Measurements from ENCODE around the gene AFAP1.

Gene AFAP1

DNA sequence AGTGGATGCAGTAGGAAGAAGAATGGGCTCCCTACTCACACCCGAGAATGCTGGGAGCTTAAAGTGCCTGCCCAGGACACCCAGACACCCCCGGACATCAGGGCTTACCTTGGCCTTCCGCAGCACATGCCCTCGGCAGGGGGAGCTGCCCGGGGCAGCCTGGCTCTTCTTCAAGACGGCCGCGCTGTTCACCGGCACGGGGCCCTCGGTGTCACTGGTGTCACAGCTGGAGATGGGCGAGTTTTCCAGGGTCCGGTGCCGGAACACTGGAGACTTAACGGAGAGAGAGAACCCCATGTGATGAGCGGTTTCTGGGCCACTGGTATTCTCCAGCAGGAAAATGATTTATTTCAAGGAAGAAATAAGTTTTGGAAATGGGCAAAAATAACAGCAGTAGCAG lies 170.9 kb downstream of the AFAP1 start:
- Histone ChIP-seq H4K12ac (ENCODE audit: low read depth, low read length) (no peak overlapping the region), H2BK12ac (ENCODE audit: low read length) (no peak overlapping the region), H3K23ac (ENCODE audit: low read length) (no peak overlapping the region), H2AK5ac (ENCODE audit: low read length) (no peak overlapping the region), H3K9ac (ENCODE audit: low read length) (no peak overlapping the region), H3K27ac (ENCODE audit: low read depth, low read length) (no peak overlapping the region), H3K4me2 (ENCODE audit: low read length) (no peak overlapping the region), H3K4me3 (ENCODE audit: low read depth, low read length) (no peak overlapping the region), H4K91ac (ENCODE audit: low read depth, low read length) (no peak overlapping the region), H2BK120ac (ENCODE audit: insufficient read depth, low read length, poor library complexity) (no peak overlapping the region), H2BK5ac (ENCODE audit: low read depth, low read length, poor library complexity) (no peak overlapping the region), H4K8ac (ENCODE audit: low read depth, low read length) (no peak overlapping the region), H3K79me1 (ENCODE audit: low read length) (no peaks in the 10 kb centered on the region), H3K36me3 (ENCODE audit: control insufficient read depth in 1 of 2, insufficient read depth in 2 of 2, low read length in 2 of 2) (peaks cover 72 to 82% of the 10 kb centered on the region in 2 experiments), H3K4ac (ENCODE audit: low read depth, low read length) (no peak overlapping the region), H2AFZ (ENCODE audit: insufficient read depth, low read length, poor library complexity) (no peak overlapping the region), H3K27me3 (ENCODE audit: insufficient read depth, low read length) (no peaks in the 10 kb centered on the region), H3K4me1 (ENCODE audit: control insufficient read depth in 1 of 2, insufficient read depth in 2 of 2, low read length in 2 of 2) (peaks cover 2 to 3% of the 10 kb centered on the region in 2 experiments), H3K14ac (ENCODE audit: low read length) (no peak overlapping the region), H3K79me2 (ENCODE audit: control insufficient read depth, insufficient read depth, low read length, poor library complexity) (no peaks in the 10 kb centered on the region), H3K9me3 (ENCODE audit: insufficient read depth, low read depth, low read length) (no peaks in the 10 kb centered on the region), H3K18ac (ENCODE audit: low read length) (no peak overlapping the region)
- WGBS (ENCODE audit: extremely low coverage, insufficient coverage, insufficient read length): no CpG with 5 or more reads among the region's 16 CpGs
- DNase-seq: no peak

DNA sequence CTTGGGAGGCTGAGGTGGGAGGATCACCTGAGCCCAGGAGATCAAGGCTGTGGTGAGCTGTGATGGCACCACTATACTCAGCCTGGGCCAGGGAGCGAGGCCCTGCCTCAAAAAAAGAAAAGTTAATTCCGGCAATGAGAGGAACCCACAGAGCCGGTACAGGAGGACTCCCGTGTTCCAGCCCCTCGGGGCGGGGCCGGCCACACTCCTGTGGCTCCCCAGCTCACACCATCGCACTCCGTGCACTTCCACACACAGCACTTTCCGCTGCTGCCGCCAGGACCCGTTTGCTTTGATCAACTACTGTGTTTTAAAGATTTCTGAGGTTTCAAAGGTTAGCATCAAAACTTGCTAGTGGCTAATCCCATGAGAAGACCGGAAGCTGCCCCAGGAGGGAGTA lies 171.7 kb downstream of the AFAP1 start:
- WGBS (ENCODE audit: extremely low coverage, insufficient coverage, insufficient read length): no CpG with 5 or more reads among the region's 13 CpGs

DNA sequence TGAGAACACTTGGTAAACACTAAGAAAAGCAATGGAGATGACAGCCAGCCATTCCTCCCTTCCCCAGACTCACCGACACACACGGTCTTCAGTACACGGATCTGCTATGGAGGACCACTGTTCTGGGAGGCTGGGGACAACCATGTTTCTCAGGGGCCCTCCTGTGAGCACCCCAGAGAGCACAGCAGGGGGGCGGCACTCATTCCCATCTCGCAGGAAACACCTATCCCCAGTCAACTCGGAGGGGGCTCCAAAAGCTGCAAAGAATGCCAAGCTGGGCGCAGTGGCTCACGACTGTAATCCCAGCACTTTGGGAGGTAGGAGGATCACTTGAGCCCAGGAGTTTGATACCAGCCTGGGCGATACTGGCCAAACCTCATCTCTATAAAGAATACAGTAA lies 172.1 kb downstream of the AFAP1 start:
- WGBS (ENCODE audit: extremely low coverage, insufficient coverage, insufficient read length): no CpG with 5 or more reads among the region's 9 CpGs
- Histone ChIP-seq H4K8ac (ENCODE audit: low read depth, low read length) (no peak overlapping the region), H4K12ac (ENCODE audit: low read depth, low read length) (no peak overlapping the region), H2BK12ac (ENCODE audit: low read length) (no peak overlapping the region), H3K36me3 (ENCODE audit: control insufficient read depth in 1 of 2, insufficient read depth in 2 of 2, low read length in 2 of 2) (peaks cover 66 to 77% of the 10 kb centered on the region in 2 experiments), H3K9ac (ENCODE audit: low read length) (no peak overlapping the region), H3K4ac (ENCODE audit: low read depth, low read length) (no peak overlapping the region), H3K4me3 (ENCODE audit: low read depth, low read length) (no peak overlapping the region), H3K4me1 (ENCODE audit: control insufficient read depth in 1 of 2, insufficient read depth in 2 of 2, low read length in 2 of 2) (peaks cover 9 to 10% of the 10 kb centered on the region in 2 experiments), H4K91ac (ENCODE audit: low read depth, low read length) (no peak overlapping the region), H3K79me1 (ENCODE audit: low read length) (no peaks in the 10 kb centered on the region), H2BK120ac (ENCODE audit: insufficient read depth, low read length, poor library complexity) (no peak overlapping the region), H3K4me2 (ENCODE audit: low read length) (no peak overlapping the region), H3K27ac (ENCODE audit: low read depth, low read length) (no peak overlapping the region), H3K23ac (ENCODE audit: low read length) (no peak overlapping the region), H2AFZ (ENCODE audit: insufficient read depth, low read length, poor library complexity) (no peak overlapping the region), H2AK5ac (ENCODE audit: low read length) (no peak overlapping the region), H3K27me3 (ENCODE audit: insufficient read depth, low read length) (no peaks in the 10 kb centered on the region), H3K14ac (ENCODE audit: low read length) (no peak overlapping the region), H2BK5ac (ENCODE audit: low read depth, low read length, poor library complexity) (no peak overlapping the region), H3K18ac (ENCODE audit: low read length) (no peak overlapping the region), H3K79me2 (ENCODE audit: control insufficient read depth, insufficient read depth, low read length, poor library complexity) (no peaks in the 10 kb centered on the region), H3K9me3 (ENCODE audit: insufficient read depth, low read depth, low read length) (no peaks in the 10 kb centered on the region)
- no peak for DNase-seq

More for the DNA sequence above, 171.7 kb downstream of the AFAP1 start:
- H2AFZ ChIP-seq (ENCODE audit: insufficient read depth, low read length, poor library complexity): no peak overlapping the region
- no peak overlapping the region for H2BK5ac ChIP-seq (ENCODE audit: low read depth, low read length, poor library complexity)
- no peak overlapping the region for H3K9ac ChIP-seq (ENCODE audit: low read length)
- peaks cover 70 to 81% of the 10 kb centered on the region in 2 experiments for H3K36me3 ChIP-seq (ENCODE audit: control insufficient read depth in 1 of 2, insufficient read depth in 2 of 2, low read length in 2 of 2)
- H3K27ac ChIP-seq (ENCODE audit: low read depth, low read length): no peak overlapping the region
- no peaks in the 10 kb centered on the region for H3K27me3 ChIP-seq (ENCODE audit: insufficient read depth, low read length)
- no peak overlapping the region for H4K91ac ChIP-seq (ENCODE audit: low read depth, low read length)
- no peak for DNase-seq
- no peak overlapping the region for H3K4ac ChIP-seq (ENCODE audit: low read depth, low read length)
- H4K8ac ChIP-seq (ENCODE audit: low read depth, low read length): no peak overlapping the region
- H2AK5ac ChIP-seq (ENCODE audit: low read length): no peak overlapping the region
- H3K23ac ChIP-seq (ENCODE audit: low read length): no peak overlapping the region
- H2BK12ac ChIP-seq (ENCODE audit: low read length): no peak overlapping the region
- H3K14ac ChIP-seq (ENCODE audit: low read length): no peak overlapping the region
- no peaks in the 10 kb centered on the region for H3K79me1 ChIP-seq (ENCODE audit: low read length)
- no peaks in the 10 kb centered on the region for H3K9me3 ChIP-seq (ENCODE audit: insufficient read depth, low read depth, low read length)
- H3K4me2 ChIP-seq (ENCODE audit: low read length): no peak overlapping the region
- H3K4me3 ChIP-seq (ENCODE audit: low read depth, low read length): no peak overlapping the region
- no peak overlapping the region for H2BK120ac ChIP-seq (ENCODE audit: insufficient read depth, low read length, poor library complexity)
- H3K79me2 ChIP-seq (ENCODE audit: control insufficient read depth, insufficient read depth, low read length, poor library complexity): no peaks in the 10 kb centered on the region
- H3K18ac ChIP-seq (ENCODE audit: low read length): no peak overlapping the region
- H4K12ac ChIP-seq (ENCODE audit: low read depth, low read length): no peak overlapping the region
- peaks cover 8 to 9% of the 10 kb centered on the region in 2 experiments for H3K4me1 ChIP-seq (ENCODE audit: control insufficient read depth in 1 of 2, insufficient read depth in 2 of 2, low read length in 2 of 2)

DNA sequence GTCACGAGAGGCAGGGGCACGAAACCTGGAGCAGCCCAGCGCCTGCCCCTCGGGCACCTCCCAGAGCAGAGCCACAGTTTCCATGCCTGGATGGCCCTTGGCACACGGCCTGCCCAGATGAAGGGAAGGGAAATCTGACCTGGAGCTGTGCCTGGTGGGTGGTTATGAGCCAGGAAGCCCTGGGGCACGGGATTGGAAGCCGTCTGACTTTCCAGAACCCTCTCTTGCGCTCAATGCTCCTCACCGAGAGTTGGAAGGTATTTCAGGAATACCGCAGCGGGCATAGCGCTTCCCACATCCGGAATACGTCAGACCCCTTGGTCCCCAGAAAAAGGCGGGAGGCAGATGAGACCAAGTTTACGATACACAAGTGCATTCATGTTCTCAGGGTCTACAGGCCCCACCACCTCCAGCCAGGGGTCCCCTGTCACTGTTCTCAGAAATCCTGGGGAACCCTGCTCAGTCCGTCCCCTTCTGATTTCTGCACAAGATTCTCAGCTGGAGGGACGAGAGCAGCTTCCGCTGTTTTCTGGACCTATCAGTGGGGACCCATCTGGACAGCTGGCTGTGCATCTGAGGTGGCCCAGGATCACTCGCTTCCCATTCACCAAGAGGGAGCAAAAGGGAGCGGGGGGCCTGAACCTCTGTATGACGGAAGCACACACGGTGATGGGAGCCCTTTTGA lies 172.9 kb downstream of the AFAP1 start:
- H3K4me1 ChIP-seq (ENCODE audit: control insufficient read depth in 1 of 2, insufficient read depth in 2 of 2, low read length in 2 of 2): peaks cover 9 to 11% of the 10 kb centered on the region in 2 experiments
- no peak overlapping the region for H4K12ac ChIP-seq (ENCODE audit: low read depth, low read length)
- no peaks in the 10 kb centered on the region for H3K27me3 ChIP-seq (ENCODE audit: insufficient read depth, low read length)
- no peak overlapping the region for H3K14ac ChIP-seq (ENCODE audit: low read length)
- no CpG with 5 or more reads among the region's 23 CpGs for WGBS (ENCODE audit: extremely low coverage, insufficient coverage, insufficient read length)
- no peak overlapping the region for H2BK12ac ChIP-seq (ENCODE audit: low read length)
- no peaks in the 10 kb centered on the region for H3K79me2 ChIP-seq (ENCODE audit: control insufficient read depth, insufficient read depth, low read length, poor library complexity)
- peaks cover 63 to 69% of the 10 kb centered on the region in 2 experiments for H3K36me3 ChIP-seq (ENCODE audit: control insufficient read depth in 1 of 2, insufficient read depth in 2 of 2, low read length in 2 of 2)
- H3K9me3 ChIP-seq (ENCODE audit: insufficient read depth, low read depth, low read length): no peaks in the 10 kb centered on the region
- no peak for DNase-seq
- no peak overlapping the region for H2BK5ac ChIP-seq (ENCODE audit: low read depth, low read length, poor library complexity)
- no peak overlapping the region for H3K4me3 ChIP-seq (ENCODE audit: low read depth, low read length)
- no peak overlapping the region for H4K91ac ChIP-seq (ENCODE audit: low read depth, low read length)
- H3K79me1 ChIP-seq (ENCODE audit: low read length): no peaks in the 10 kb centered on the region
- no peak overlapping the region for H2BK120ac ChIP-seq (ENCODE audit: insufficient read depth, low read length, poor library complexity)
- H4K8ac ChIP-seq (ENCODE audit: low read depth, low read length): no peak overlapping the region
- no peak overlapping the region for H2AK5ac ChIP-seq (ENCODE audit: low read length)
- H3K4me2 ChIP-seq (ENCODE audit: low read length): no peak overlapping the region
- H3K4ac ChIP-seq (ENCODE audit: low read depth, low read length): no peak overlapping the region
- H3K9ac ChIP-seq (ENCODE audit: low read length): no peak overlapping the region
- no peak overlapping the region for H3K23ac ChIP-seq (ENCODE audit: low read length)
- no peak overlapping the region for H3K27ac ChIP-seq (ENCODE audit: low read depth, low read length)
- no peak overlapping the region for H3K18ac ChIP-seq (ENCODE audit: low read length)
- H2AFZ ChIP-seq (ENCODE audit: insufficient read depth, low read length, poor library complexity): no peak overlapping the region
